Erythroblast (primary cell): ENCODE results near the gene PLPP4.

Experiments
- GATA1 ChIP-seq: IDR thresholded peaks from 2 replicates; pipeline ENCODE4 v1.6.1; 2011; ENCODE audit warnings: low read depth, mild to moderate bottlenecking, control low read depth, low read length, moderate library complexity
- POLR2A ChIP-seq: IDR thresholded peaks from 2 replicates; pipeline ENCODE4 v1.6.1; 2011; ENCODE audit warnings: mild to moderate bottlenecking, low read length

DNA sequence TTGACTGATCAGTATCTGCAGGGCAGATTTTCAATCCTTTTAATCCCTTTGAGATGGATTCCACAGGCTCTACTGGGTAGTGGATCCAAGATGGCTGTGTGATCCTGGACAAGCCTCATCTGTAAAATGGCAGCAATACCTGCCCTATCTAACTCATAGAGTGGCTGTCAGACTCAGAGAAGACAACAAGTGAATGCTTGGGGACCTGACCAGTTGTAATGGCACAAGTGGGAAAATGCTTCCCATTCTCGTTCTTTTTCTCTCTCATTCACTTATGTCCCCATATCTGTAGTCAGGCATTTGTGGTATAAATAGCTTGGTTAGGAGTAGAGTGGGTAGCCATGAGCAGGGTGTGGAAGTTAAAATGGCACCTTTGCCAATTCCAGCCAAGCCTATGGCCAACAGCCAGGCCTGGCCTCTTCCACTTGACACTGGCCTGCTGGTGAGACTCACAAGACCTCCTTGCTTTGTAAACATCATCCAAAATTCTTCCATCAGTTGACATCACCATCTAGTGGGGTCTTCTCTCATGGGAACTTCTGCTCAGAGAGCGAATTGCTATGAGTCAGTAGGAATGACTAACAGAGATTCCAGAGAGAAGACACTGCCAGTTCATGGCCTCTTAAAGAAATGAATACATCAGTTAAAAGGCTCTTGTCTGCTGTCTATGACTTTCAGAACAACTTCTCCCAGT is 150.1 kb downstream of the PLPP4 start:
- TF ChIP-seq POLR2A = no peak
- no peak for TF ChIP-seq GATA1
